Measurements from ENCODE around the gene ATP2B2.

DNA sequence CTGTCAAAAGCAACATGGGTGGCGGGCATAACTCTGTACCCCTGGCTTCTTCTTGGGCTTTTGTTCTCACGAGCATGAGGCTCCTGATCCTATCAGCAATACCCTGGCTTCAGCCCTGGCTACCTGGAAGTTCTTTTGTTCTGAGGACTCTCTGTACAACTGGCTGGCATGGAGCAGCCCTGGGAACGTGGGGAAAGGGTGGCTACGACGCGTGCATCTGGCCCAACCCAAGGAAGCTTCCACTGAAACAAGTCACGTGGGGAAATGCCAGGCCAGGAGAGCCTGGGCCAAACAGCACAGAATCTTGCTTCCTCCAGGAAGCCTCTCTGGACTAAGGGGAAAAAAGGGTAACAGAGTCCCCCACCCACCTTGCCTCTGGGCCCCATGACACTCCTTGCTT lies 22.7 kb upstream of the ATP2B2 start:
- TF ChIP-seq ZFP3 (CRISPR knock-in tag; IDR thresholded peaks at IDR 0.05) (no peak), ARNTL (CRISPR knock-in tag; IDR thresholded peaks at IDR 0.05; ENCODE audit: borderline replicate concordance, low read depth) (no peak), RARB (CRISPR knock-in tag; IDR thresholded peaks at IDR 0.05) (no peak), PPARA (CRISPR knock-in tag; IDR thresholded peaks at IDR 0.05; ENCODE audit: borderline replicate concordance) (no peak)
- TF ChIP-seq, protein P1, sequence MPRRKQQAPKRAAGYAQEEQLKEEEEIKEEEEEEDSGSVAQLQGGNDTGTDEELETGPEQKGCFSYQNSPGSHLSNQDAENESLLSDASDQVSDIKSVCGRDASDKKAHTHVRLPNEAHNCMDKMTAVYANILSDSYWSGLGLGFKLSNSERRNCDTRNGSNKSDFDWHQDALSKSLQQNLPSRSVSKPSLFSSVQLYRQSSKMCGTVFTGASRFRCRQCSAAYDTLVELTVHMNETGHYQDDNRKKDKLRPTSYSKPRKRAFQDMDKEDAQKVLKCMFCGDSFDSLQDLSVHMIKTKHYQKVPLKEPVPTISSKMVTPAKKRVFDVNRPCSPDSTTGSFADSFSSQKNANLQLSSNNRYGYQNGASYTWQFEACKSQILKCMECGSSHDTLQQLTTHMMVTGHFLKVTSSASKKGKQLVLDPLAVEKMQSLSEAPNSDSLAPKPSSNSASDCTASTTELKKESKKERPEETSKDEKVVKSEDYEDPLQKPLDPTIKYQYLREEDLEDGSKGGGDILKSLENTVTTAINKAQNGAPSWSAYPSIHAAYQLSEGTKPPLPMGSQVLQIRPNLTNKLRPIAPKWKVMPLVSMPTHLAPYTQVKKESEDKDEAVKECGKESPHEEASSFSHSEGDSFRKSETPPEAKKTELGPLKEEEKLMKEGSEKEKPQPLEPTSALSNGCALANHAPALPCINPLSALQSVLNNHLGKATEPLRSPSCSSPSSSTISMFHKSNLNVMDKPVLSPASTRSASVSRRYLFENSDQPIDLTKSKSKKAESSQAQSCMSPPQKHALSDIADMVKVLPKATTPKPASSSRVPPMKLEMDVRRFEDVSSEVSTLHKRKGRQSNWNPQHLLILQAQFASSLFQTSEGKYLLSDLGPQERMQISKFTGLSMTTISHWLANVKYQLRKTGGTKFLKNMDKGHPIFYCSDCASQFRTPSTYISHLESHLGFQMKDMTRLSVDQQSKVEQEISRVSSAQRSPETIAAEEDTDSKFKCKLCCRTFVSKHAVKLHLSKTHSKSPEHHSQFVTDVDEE (CRISPR knock-in tag; IDR thresholded peaks at IDR 0.05), result no peak

All from SK-N-SH treated with all-trans-retinoic acid at 6 μM for 48 hours (cell line).